Neural cell (in vitro differentiated cells): ENCODE results near the gene TEKT5.

Experiments
- EP300 ChIP-seq: fragments of 450-650 bp; conservative IDR thresholded peaks from 2 replicates; pipeline ENCODE4 v1.6.1; 2014; ENCODE audit warnings: antibody characterized with exemption, mild to moderate bottlenecking, moderate library complexity; ENCODE audit not compliant: poor library complexity, severe bottlenecking
- TF ChIP-seq, protein P1 (sequence below): fragments of 450-650 bp; IDR thresholded peaks from 2 replicates; pipeline ENCODE4 v1.5.1; 2014; ENCODE audit warnings: antibody characterized with exemption, mild to moderate bottlenecking, moderate library complexity; ENCODE audit not compliant: poor library complexity, severe bottlenecking

DNA sequence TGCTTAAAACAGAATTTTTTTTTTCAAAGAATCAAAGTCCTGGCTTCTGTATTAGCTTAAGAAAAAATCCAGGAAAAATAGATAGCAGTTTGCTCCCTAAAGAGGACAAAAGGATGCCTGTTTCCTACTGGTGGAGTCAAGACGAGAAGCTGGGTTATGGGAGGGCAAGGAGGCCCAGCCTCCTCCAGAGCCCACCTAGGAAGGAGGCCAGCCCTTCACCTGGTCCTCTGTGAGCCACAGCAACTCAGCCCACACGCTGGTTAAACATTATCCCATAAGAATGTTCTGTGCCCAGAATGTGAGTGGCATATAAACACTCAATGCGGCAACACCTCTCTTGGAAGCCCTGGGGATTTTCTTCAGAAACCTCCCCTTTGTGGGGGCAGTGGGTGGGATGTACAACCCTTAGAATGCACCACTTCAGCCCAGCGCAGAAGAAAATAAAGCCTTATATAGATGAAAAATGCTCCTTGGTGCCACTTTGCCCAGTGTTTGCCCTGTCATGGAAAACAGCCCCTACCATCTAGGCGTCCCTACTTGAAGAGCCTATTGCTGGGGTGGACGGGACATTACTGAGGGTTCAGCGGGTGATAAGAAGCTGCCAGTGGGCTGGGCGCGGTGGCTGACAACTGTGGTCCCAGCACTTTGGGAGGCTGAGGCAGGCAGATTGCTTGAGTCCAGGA lies 48.0 kb downstream of the TEKT5 start:
- no peak for TF ChIP-seq EP300
- TF ChIP-seq, protein P1, sequence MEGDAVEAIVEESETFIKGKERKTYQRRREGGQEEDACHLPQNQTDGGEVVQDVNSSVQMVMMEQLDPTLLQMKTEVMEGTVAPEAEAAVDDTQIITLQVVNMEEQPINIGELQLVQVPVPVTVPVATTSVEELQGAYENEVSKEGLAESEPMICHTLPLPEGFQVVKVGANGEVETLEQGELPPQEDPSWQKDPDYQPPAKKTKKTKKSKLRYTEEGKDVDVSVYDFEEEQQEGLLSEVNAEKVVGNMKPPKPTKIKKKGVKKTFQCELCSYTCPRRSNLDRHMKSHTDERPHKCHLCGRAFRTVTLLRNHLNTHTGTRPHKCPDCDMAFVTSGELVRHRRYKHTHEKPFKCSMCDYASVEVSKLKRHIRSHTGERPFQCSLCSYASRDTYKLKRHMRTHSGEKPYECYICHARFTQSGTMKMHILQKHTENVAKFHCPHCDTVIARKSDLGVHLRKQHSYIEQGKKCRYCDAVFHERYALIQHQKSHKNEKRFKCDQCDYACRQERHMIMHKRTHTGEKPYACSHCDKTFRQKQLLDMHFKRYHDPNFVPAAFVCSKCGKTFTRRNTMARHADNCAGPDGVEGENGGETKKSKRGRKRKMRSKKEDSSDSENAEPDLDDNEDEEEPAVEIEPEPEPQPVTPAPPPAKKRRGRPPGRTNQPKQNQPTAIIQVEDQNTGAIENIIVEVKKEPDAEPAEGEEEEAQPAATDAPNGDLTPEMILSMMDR, result no peak
